Femur (tissue), 1 donor: Measurements from ENCODE around the gene C1orf116.
"Not testable (repeated sequence)": the region's sequence is repeated elsewhere in the genome, so short reads cannot be mapped to it uniquely, and the experiment has no call there.

Experiments
- DNase-seq: peaks from one replicate; pipeline ENCODE4 v3.0.0-alpha.2; 2017

Gene C1orf116

DNA sequence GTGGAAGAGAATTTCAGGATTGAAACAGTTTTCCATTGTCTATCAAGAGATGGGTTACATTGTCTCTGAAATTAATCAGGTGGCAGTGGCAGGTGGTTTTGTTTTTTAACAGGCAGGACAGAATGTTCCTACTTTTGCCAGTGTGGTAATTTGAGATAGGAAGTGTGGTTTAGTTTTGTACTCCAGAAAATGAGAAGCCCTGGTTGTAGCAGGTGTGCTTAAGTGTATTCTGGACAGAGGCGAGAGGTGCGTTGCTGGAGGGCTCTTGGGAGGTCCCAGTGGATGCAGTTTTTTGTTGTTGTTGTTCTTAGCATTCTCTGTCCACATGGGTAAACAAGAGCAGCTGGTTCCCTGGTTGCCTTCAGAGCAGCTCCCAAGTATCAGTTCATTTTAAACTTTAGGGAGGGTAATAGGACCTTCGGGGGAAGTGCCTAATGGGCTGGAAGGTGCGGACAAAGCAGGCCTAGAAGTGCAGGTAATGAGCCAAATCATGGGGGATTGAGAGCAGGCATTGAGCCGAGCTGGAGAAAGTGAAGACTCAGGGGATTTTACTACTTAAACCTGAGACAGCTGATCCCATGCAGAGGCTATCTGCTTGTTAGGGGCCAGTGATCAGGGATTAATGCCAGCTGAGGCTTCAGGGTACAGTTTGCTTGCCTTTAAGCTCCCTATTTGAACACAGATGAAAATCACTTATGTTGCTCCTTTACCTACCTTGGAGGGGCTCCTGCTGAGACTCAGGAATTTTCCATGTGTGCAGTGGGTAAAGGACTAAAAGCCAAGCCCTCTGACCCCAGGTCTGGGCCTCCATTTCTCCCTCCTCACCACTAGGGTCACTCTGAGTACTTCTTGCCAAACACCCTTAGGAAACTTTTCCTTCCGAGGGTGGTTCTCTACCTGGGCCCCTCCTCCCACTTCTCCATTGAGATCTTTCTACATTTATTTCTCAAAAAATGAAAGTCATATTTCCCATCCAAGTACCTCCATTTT lies 26.6 kb upstream of the C1orf116 start:
- no peak for DNase-seq

DNA sequence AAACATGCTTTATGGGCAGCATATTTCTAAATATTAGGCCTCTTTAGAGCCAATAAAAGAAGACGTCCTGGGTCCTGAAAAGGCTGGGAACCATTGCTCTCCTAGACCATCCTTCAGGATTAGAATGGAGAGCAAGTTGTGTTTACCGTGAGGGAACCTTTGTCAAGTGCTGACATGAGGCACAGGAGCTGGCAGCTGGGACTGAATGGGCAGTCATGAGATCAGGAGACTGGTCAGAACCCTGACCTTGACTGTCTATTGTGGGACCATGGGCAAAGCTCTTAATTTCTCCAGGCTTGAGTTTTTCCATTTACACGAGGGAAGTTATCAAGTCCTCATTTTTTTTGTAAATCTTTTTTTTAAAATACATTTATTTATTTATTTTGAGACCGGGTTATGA lies 25.7 kb upstream of the C1orf116 start:
- no peak for DNase-seq

DNA sequence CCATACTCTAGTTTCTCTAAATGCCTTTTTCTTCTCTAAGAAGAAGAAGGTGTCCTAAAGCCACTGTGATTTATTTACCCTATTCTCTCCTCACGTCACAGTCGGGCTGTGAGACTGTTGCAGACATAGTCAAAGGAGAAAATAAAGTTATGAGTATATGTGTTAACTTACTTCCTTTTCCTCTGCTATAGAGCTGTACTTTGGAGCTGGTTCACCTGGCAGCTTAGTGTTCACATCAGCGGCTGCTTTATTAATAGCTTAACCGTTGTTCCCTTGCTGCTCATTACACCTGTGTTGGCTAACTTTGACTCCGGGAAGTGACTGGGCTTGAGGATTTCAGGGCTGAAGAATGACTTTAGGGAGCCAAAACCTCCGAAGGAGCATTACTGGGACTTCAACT lies 24.1 kb upstream of the C1orf116 start:
- DNase-seq, result no peak

DNA sequence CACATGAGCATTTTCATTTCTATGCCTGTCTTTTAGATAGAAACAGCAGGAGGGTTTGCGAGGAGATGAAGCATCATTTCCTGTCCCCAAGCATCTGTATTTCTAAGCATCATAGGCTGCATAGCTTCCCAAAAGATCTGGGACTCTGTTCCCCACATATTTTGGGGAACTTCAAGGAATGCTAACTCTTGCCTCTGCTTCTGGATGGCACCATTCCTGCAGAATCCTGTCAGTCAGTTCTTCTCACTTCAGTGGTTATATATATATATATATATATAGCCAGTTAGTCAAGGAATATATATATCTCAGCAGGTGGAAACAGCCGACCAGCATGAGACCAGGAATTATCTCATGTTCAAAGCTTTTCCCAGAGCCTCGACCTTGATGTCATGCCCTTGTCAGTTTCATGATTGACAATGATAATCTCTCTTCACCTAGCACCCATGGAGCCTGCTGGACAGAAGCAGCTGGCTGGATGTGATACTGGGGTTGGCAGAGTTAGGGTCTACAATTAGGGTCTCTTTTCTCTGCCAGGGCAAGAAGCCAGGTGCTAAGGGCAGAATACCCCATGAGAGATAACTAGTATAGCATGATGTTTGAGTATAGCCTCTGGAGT lies 22.9 kb upstream of the C1orf116 start:
- DNase-seq, result no peak

DNA sequence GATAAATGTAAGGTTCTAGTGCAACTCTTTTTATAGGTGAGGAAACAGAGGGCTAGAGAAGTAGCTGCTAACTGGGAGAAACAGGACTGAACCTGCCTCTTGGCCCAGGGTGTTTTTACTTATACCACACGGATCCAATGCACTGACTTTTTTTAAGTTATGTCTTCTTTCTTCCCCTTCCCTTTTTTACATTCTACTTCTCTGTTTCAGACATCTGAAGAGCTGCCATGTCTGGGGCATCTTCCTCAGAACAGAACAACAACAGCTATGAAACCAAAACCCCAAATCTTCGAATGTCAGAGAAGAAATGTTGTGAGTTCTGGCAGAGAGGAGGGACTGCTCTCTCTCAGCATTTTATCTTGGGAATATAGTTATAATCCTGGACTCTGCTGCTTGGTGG lies 21.9 kb upstream of the C1orf116 start:
- DNase-seq, result no peak

DNA sequence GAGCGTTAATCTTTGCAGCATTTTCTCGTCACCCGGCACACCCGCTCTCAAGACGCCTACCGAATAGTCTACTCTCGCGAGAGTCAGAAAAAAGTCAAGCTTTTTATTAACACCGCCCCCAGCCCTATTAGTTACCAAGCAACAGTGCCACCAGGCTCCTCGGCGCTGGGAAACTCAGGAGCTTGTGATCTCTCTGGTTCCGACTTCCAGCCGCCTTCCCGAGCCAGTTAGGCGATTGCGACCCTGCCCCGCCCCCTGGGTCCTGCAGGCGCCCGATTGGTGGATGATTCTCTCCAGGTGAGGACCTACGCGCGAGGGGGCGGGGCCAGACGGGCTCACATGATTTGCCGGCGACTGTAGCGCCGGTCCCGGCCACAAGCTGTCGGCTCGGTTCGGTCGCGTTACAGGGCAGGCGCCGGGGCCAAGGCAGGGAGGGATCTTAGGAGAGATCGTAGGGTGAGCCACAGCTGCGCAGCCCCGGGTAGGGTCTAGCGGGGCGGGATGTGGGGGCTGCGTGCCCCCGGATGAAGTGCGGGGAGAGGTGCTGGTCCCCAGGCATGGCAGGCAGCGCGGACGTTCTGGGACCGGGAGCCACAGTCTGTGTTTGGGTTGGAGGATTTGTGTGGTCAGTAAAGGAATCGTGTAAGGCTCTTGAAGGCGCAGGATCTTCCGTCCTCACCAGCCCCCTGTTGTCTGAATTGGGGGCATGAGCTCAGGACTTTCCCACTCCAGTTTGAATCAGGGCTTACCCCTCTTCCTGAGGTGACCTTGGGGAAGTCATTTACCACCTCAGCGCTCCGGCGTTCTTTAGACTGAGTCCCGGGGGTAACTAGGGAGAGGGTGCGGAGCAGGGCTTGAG lies 20.6 kb upstream of the C1orf116 start, which contains the start of gene PFKFB2:
PFKFB2 (plus strand) TSS at position 365 of the 859 bp plus-strand sequence. CDS start 1,443 bp downstream, outside the sequence.
- DNase-seq, result peak; percentile 94

DNA sequence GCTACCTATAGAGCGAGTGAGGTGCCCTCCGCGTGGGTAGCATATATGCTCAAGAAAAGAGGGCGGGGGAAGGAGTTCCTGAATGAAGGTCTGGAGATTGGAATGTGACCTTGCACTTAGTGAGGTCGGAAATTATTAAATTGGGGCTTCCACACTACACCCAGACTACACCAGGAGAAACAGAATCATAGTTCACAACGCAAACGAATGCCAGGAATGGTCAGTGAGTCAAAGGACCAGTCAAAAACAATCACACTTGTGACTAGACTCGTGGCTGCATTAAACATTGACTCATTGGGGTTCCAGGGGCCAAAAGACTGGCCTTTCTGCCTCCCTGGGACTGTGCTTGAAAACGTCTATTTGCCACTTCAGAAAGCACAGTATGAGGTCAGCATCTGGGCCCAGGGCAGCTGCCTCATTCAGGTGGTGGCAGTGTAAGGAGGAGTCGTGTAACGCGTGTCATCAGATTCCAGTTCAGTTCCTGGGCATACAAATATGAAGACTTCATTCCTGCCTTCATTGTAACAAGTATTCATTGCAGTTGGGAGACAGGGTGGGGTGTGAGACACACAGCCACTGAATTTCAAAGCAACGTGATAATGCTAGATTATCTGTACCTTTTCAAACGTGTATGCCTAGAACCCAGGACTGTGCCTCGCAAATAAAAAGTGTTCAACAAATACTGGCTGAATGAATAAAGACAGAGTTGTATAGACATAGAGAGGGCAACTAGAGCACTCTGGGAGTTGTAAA lies 18.8 kb upstream of the C1orf116 start, which contains the start of gene YOD1:
YOD1 (minus strand) TSS at position 18 of the 753 bp plus-strand sequence. CDS start 178 bp downstream, outside the sequence.
- no peak for DNase-seq

DNA sequence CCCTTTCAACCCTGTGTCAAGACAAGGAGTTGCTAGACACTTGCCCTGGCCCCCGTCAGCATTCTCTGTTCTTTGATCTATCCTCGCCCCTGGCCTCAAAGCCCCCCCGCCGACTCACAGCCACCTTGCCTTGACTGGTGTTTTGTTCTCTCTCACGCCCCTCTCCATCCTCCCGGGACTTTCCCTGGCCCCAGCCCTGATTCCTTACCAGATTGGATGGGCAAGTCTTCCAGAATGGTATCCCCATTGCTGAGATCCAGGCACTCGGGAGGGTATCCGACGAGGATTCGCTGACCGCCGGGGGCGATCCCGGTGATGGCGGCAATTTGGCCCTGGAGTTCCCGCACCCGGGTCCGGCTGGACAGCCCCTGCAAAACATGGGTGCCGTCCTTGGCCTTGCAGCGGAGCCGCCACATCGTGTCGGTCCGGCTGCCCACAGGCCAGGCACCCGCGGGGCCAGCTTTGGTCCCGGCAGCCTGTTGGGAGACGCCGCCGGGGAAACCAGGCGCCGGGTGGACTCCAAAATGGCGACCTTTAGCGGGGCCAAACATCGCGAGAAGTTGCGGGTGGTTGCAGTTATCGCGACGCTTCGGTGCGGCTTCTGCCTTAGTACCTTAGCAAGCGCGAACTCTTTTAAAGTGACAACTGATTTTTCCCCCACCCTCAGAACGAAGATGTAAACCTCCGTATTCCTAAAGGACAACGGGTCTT lies 18.1 kb upstream of the C1orf116 start:
- peak; percentile 95 for DNase-seq

DNA sequence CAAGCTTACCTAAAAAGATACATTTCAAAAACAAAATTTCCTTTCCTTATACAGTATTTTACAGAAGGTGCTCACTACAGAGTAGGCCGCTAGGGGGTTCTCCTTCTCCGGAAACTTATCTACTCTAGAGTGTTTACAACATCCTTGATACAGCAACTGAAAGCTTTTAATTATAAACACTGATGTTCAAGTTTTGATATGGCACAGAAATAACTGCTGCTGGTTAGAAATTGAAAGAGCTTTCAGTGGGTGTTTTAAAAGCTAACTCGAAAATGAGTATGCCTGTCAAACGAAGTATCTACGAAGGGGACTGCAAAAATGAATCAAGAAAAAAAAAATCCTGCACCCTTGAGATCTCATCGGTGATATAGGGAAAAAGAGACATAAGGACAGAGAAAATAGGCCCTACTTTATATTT lies 17.4 kb upstream of the C1orf116 start:
- peak; percentile 51 for DNase-seq

DNA sequence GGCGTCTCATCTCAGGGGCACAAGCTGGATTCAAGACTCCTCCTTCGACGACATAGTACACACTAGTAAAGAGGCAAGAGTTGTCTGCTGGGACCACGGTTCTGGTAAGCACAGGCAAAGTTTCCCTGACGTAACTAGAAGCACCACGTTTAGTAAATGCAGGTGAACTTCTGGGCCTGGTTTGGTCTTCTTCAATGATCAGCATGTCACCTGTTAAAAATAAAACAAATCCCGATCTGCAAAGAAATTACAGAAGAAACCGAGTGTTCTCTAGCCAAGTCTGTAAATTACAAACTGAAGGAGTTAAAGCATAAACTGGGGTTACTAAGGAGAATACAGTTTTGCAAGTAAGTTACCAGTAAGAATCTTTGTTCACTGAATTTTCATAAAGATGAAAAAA lies 17.0 kb upstream of the C1orf116 start:
- no peak for DNase-seq

DNA sequence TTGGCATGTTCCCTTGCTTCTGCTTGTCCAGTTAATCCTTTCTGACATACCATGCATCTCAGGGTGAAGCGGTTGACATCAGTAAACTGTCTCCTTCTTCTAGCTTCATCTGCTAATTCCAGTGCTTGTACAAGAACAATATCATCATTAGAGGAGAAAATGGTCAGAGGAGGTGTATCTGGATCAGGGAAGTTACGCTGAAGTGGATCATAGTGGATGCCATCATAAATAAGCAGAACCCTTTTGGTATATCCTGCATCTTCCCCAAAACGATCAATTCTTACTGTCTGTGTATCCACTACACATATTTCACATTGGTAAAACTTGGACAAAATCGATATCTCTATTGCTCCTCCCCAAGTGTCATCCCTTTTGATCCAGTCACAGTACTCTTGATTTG lies 16.5 kb upstream of the C1orf116 start:
- no peak for DNase-seq

DNA sequence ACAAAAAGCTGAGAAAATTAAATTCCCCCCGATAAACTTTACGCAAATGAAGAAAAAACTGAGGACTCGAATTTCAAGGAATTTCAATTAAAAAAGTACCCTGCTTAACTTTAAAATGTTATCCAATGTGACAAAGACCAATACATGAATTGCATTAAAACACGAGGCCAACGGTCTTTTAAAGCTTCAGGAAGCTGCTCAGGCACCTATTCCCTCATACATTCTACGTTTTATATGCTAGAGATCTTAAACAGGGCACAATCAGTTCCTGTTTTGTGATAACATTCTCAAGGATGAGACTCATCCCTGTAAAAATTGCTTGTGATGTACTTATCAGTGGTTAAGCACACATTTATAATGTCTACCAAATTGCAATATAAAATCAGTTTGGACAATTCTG lies 15.5 kb upstream of the C1orf116 start:
- no peak for DNase-seq

DNA sequence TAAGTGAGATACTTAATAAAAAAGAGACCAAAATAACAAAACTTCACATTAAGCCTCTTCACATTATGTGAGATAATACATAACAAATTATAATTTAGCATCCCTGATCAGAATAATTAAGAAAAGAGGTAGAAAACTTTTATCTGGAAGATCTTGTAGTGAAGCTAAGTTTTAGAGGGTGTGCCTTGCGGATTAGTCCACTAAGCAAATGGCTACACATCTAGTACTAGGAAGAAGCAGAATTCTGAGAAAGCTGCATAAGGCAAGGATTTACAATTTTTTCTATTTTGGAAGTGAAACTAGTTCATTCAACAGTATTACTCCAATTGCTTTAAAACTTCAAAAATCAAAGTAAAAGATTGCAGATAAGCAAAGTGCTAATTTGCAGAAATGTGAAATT lies 14.9 kb upstream of the C1orf116 start:
- no peak for DNase-seq

DNA sequence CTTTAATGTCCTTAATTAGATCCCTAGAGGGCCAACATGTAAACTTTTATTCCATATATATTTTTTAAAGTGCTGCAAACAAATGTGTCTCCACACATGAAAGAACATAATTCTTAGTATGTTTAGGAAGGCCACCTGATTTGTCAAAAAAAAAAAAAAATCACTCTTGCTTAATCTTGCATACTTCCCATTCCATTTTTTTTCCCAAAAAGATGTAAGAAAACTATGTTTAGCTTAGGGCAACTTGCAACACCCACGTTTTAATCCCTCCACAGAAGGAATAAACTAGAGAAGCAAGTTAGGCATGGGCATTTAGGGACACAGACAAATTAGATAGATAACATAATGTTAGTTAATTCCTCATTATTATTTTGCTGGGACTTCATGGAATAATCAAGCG lies 12.9 kb upstream of the C1orf116 start:
- no peak for DNase-seq

DNA sequence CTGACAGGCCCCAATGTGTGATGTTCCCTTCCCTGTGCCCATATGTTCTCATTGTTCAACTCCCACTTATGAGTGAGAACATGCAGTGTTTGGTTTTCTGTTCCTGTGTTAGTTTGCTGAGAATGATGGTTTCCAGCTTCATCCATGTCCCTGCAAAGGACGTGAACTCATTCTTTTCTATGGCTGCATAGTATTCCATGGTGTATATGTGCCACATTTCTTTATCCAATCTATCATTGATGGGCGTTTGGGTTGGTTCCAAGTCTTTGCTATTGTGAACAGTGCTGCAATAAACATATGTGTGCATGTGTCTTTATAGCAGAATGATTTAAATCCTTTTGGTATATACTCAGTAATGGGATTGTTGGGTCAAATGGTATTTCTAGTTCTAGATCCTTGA lies 8.8 kb upstream of the C1orf116 start:
- not testable (repeated sequence) for DNase-seq

DNA sequence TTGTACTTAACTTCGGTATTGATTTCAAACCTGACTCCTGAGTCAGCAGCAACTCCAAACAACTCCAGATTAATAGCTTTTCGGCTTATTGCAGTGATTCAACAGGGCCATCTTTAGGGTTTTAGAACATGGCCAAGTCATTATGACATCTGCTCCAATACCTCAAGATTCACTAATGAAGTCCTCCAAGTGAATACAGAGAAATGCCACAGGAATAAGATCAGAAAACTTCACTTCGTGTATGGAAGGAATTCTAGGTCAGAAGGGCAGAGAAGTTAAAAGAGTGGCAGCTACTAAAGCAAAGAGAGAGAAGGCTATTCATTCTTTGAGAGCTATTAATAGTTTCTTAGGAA lies 7.6 kb upstream of the C1orf116 start:
- DNase-seq, result no peak

DNA sequence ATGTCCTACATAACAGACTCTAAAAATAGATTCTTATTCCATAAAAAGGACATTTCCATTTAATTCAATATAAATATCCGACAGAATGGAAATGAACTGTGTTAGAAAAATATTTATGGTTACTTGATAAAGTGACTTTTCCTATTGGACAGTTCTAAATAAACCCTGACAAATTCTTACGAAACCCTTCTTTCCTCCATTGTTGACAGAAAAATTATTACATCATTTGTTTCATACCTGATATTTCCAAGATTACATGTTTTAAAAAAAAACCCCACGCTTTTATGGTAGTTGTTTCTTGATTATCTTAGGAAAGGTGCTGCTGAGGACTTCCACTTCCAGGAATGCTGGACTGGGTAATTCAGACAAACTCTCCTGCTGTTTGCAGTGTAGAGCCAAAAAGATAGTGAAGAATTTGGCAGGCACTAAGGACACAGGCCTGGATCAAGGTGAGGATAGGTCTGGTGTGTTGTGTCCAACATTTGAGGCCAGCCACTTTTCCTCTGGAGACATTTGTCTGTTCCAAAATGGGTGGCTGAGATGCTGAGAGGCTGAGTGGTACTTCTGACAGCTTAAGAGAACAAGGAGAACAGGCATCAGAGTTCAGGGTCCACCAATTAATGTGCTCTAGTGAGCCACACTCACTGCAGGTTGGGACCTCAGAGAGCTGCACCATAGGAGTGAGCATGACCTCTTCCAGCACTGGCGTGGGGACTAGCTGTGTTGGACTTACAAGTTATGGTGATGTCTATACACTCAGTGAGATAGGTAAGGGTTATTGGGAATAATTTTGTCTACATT lies 7.0 kb upstream of the C1orf116 start:
- DNase-seq, result no peak

DNA sequence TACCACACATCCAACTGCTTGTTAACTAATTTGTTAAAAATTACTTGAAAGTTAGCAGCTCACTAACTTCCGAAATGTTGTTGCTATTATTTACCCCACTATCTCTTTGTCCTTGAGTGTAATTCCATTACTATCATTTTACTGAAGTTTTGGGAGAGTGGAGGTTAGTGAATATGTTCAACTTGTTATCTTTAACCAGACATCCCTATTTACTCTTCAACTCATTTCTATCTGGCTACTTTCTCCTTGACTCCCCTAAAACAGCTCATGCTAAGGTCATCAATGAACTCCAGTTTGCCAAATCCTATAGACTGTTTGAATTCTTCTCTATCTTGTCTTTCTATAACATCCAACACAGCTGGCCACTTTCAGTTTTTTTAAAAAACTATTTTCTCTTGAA lies 4.3 kb upstream of the C1orf116 start:
- DNase-seq, result no peak

DNA sequence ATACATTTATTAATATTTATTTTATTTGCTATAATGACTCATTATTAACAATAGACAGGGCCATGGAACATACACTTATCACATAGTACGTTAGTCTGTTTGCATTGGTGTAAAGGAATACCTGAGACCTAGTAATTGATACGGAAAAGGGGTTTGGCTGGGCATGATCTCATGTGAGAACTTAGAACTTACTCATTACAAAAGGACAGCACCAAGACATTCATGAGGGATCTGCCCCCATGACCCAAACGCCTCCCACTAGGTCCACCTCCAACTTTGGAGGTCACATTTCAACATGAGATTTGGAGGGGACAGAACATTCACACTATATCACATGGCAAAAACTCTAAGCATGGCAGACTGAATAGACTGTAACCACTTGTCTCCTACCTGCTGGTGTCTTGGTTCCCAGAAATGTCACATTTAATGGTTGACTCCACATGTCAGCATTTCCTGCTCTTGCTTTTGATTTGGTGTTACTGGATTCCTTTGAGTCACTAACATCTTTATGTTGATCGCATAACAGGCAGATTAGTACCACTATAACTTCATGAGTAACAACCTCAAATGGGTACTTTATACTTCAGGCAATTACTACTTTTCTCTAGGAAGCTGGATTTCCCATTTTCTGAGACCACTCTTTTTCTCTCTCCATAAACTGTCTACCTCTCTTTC lies 3.5 kb upstream of the C1orf116 start:
- no peak for DNase-seq

DNA sequence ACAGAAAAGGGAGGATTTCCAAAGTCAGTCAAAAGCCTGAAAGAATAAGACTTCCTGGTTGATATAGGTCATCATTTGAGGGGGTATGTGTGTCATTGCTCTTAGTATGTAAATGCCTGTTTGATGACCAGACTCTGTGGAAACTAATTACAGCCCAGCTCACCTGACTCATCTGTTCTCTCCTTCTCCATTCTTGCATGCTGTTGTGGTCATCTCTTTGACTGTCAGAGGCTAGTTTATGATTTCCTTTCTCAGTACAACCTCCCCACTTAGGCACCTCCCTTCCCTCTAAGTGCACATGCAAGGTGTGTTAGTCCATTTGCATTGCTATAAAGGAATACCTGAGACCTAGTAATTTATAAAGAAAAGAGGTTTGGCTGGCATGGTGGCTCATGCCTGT lies 2.4 kb upstream of the C1orf116 start:
- no peak for DNase-seq
